ENCODE data around the gene SEPHS2.

The SEPHS2 gene

DNA sequence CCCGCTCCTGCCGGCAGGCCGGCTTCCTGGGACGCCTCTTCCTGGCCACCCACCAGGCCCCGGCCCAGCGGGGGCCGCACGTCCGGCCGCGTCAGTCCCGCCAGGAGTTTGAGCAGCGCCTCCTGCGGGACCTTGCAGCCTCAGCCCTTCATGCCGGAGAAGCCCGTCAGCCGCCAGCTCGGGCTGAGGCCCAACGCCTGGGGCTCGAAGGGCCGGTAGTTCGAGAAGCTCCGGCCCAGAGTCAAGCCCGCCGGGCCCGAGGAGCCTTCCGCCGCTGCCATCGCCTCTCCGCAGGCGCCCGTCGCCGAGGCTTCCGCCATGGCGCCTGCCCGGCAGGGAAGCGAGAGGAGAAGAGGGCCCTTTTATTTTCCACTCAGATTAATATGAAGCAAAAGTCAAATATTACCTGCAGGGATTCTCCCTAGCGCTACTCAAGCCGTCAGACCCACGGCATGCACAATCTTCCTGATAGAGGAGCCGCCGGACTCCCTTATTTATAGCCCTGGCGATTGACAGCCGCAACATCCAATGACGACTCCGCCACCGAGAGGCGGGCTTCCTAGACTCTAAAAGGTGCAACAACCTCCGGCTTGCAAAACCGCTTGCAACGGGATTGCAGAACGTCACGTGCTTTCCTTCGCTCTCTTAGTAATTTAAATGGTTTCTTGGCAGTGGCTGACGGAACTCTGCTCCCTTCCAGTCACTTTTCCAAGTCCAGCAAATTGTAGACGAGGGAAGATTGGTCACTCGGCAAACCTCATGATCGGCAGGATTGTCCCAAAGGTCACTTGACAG lies at the start of gene SEPHS2 (continued):
- TF ChIP-seq, protein P1, sequence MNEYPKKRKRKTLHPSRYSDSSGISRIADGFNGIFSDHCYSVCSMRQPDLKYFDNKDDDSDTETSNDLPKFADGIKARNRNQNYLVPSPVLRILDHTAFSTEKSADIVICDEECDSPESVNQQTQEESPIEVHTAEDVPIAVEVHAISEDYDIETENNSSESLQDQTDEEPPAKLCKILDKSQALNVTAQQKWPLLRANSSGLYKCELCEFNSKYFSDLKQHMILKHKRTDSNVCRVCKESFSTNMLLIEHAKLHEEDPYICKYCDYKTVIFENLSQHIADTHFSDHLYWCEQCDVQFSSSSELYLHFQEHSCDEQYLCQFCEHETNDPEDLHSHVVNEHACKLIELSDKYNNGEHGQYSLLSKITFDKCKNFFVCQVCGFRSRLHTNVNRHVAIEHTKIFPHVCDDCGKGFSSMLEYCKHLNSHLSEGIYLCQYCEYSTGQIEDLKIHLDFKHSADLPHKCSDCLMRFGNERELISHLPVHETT (tag by site-specific recombination; IDR thresholded peaks at IDR 0.05) = peak; percentile 29; the same call in 1 of the 2 replicates
- TF ChIP-seq ZNF112 (tag by site-specific recombination; IDR thresholded peaks at IDR 0.05) = no peak
- TF ChIP-seq, protein P2, sequence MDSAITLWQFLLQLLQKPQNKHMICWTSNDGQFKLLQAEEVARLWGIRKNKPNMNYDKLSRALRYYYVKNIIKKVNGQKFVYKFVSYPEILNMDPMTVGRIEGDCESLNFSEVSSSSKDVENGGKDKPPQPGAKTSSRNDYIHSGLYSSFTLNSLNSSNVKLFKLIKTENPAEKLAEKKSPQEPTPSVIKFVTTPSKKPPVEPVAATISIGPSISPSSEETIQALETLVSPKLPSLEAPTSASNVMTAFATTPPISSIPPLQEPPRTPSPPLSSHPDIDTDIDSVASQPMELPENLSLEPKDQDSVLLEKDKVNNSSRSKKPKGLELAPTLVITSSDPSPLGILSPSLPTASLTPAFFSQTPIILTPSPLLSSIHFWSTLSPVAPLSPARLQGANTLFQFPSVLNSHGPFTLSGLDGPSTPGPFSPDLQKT (IDR thresholded peaks at IDR 0.05; ENCODE audit: borderline replicate concordance, low read depth, low read length) = no peak
- no peak for TF ChIP-seq OVOL3 (tag by site-specific recombination; IDR thresholded peaks at IDR 0.05)
- TF ChIP-seq ZIC2 (tag by site-specific recombination; IDR thresholded peaks at IDR 0.05) = peak; percentile 97
- TF ChIP-seq ZNF132 (tag by site-specific recombination; IDR thresholded peaks at IDR 0.05; ENCODE audit: borderline replicate concordance) = no peak
- no peak for TF ChIP-seq ZNF221 (tag by site-specific recombination; IDR thresholded peaks at IDR 0.05; ENCODE audit: borderline replicate concordance)
- TF ChIP-seq, protein P3, sequence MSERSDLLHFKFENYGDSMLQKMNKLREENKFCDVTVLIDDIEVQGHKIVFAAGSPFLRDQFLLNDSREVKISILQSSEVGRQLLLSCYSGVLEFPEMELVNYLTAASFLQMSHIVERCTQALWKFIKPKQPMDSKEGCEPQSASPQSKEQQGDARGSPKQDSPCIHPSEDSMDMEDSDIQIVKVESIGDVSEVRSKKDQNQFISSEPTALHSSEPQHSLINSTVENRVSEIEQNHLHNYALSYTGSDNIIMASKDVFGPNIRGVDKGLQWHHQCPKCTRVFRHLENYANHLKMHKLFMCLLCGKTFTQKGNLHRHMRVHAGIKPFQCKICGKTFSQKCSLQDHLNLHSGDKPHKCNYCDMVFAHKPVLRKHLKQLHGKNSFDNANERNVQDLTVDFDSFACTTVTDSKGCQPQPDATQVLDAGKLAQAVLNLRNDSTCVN (tag by site-specific recombination; optimal IDR thresholded peaks at IDR 0.05) = peak; percentile 34
- TF ChIP-seq ZNF37A (tag by site-specific recombination; IDR thresholded peaks at IDR 0.05) = no peak
- TF ChIP-seq, protein P4, sequence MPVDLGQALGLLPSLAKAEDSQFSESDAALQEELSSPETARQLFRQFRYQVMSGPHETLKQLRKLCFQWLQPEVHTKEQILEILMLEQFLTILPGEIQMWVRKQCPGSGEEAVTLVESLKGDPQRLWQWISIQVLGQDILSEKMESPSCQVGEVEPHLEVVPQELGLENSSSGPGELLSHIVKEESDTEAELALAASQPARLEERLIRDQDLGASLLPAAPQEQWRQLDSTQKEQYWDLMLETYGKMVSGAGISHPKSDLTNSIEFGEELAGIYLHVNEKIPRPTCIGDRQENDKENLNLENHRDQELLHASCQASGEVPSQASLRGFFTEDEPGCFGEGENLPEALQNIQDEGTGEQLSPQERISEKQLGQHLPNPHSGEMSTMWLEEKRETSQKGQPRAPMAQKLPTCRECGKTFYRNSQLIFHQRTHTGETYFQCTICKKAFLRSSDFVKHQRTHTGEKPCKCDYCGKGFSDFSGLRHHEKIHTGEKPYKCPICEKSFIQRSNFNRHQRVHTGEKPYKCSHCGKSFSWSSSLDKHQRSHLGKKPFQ (tag by site-specific recombination; IDR thresholded peaks at IDR 0.05) = no peak
- no peak for TF ChIP-seq ZNF521 (tag by site-specific recombination; IDR thresholded peaks at IDR 0.05)
- no peak for TF ChIP-seq ZNF701 (tag by site-specific recombination; IDR thresholded peaks at IDR 0.05)
- no peak for TF ChIP-seq KLF7 (tag by site-specific recombination; IDR thresholded peaks at IDR 0.05; ENCODE audit: borderline replicate concordance)
- TF ChIP-seq, protein P5, sequence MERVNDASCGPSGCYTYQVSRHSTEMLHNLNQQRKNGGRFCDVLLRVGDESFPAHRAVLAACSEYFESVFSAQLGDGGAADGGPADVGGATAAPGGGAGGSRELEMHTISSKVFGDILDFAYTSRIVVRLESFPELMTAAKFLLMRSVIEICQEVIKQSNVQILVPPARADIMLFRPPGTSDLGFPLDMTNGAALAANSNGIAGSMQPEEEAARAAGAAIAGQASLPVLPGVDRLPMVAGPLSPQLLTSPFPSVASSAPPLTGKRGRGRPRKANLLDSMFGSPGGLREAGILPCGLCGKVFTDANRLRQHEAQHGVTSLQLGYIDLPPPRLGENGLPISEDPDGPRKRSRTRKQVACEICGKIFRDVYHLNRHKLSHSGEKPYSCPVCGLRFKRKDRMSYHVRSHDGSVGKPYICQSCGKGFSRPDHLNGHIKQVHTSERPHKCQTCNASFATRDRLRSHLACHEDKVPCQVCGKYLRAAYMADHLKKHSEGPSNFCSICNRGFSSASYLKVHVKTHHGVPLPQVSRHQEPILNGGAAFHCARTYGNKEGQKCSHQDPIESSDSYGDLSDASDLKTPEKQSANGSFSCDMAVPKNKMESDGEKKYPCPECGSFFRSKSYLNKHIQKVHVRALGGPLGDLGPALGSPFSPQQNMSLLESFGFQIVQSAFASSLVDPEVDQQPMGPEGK (tag by site-specific recombination; IDR thresholded peaks at IDR 0.05) = peak; percentile 85
- TF ChIP-seq, protein P6, sequence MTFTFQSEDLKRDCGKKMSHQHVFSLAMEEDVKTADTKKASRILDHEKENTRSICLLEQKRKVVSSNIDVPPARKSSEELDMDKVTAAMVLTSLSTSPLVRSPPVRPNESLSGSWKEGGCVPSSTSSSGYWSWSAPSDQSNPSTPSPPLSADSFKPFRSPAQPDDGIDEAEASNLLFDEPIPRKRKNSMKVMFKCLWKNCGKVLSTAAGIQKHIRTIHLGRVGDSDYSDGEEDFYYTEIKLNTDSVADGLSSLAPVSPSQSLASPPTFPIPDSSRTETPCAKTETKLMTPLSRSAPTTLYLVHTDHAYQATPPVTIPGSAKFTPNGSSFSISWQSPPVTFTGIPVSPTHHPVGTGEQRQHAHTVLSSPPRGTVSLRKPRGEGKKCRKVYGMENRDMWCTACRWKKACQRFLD (tag by site-specific recombination; IDR thresholded peaks at IDR 0.05) = no peak
- TF ChIP-seq, protein P7, sequence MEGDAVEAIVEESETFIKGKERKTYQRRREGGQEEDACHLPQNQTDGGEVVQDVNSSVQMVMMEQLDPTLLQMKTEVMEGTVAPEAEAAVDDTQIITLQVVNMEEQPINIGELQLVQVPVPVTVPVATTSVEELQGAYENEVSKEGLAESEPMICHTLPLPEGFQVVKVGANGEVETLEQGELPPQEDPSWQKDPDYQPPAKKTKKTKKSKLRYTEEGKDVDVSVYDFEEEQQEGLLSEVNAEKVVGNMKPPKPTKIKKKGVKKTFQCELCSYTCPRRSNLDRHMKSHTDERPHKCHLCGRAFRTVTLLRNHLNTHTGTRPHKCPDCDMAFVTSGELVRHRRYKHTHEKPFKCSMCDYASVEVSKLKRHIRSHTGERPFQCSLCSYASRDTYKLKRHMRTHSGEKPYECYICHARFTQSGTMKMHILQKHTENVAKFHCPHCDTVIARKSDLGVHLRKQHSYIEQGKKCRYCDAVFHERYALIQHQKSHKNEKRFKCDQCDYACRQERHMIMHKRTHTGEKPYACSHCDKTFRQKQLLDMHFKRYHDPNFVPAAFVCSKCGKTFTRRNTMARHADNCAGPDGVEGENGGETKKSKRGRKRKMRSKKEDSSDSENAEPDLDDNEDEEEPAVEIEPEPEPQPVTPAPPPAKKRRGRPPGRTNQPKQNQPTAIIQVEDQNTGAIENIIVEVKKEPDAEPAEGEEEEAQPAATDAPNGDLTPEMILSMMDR (tag by site-specific recombination; IDR thresholded peaks at IDR 0.05) = peak; percentile 93
- no peak for TF ChIP-seq ZNF274 (IDR thresholded peaks at IDR 0.05; ENCODE audit: low read length)
- no peak for TF ChIP-seq ZNF274 (tag by site-specific recombination; IDR thresholded peaks at IDR 0.05; ENCODE audit: borderline replicate concordance)
- TF ChIP-seq ZFP41 (tag by site-specific recombination; IDR thresholded peaks at IDR 0.05; ENCODE audit: borderline replicate concordance) = no peak
- TF ChIP-seq SP2 (tag by site-specific recombination; IDR thresholded peaks at IDR 0.05) = peak; percentile 89
- no peak; the same call in 1 of the 2 replicates for TF ChIP-seq ZNF777 (tag by site-specific recombination; IDR thresholded peaks at IDR 0.05; ENCODE audit: borderline replicate concordance)
- TF ChIP-seq ZNF324 (tag by site-specific recombination; IDR thresholded peaks at IDR 0.05) = no peak
- peak; percentile 65 for TF ChIP-seq ZEB2 (tag by site-specific recombination; IDR thresholded peaks at IDR 0.05)
- TF ChIP-seq ZNF621 (tag by site-specific recombination; IDR thresholded peaks at IDR 0.05) = no peak

Data from HEK293 (cell line).